CD4-positive, alpha-beta T cell treated with Interferon gamma for 1 hour (primary cell): ENCODE results near the gene LCE2D.

Source experiments
- DNase-seq: peaks from one replicate; pipeline ENCODE4 v3.0.0-alpha.2; 2020

LCE2D gene

GRCh38 chr1:152699746-152700145, 36.6 kb downstream of the LCE2D start:
- no peak for DNase-seq

GRCh38 chr1:152707860-152708259, 44.7 kb downstream of the LCE2D start, which contains the start of gene LCE4A:
Gene LCE4A (plus strand): TSS chr1:152708160. CDS start chr1:152709076, 916 bp downstream.
- DNase-seq = no peak
